HEK293T (cell line): ENCODE measurements around the gene LRP11.

Experiments used
- ARNT ChIP-seq: fragments of 450-650 bp; IDR thresholded peaks from 2 replicates; pipeline ENCODE4 v1.6.1; 2017; ENCODE audit warnings: mild to moderate bottlenecking
- BHLHE40 ChIP-seq: fragments of 450-650 bp; IDR thresholded peaks from 2 replicates; pipeline ENCODE4 v1.6.1; 2016; ENCODE audit warnings: mild to moderate bottlenecking, moderate library complexity, borderline replicate concordance
- ELF4 ChIP-seq: fragments of 450-650 bp; IDR thresholded peaks from 2 replicates; pipeline ENCODE4 v1.6.1; 2017; ENCODE audit warnings: antibody characterized with exemption
- FOXA1 ChIP-seq: fragments of 450-650 bp; IDR thresholded peaks from 2 replicates; pipeline ENCODE4 v1.6.1; 2016; ENCODE audit warnings: mild to moderate bottlenecking
- HDGF ChIP-seq: fragments of 450-650 bp; IDR thresholded peaks from 2 replicates; pipeline ENCODE4 v1.6.1; 2017; ENCODE audit warnings: antibody characterized with exemption, borderline replicate concordance
- L3MBTL2 ChIP-seq: fragments of 450-650 bp; conservative IDR thresholded peaks from 2 replicates; pipeline ENCODE4 v1.6.1; 2016; ENCODE audit warnings: mild to moderate bottlenecking
- NFRKB ChIP-seq: fragments of 450-650 bp; IDR thresholded peaks from 2 replicates; pipeline ENCODE4 v1.6.1; 2016; ENCODE audit warnings: mild to moderate bottlenecking, moderate library complexity
- PKNOX1 ChIP-seq: fragments of 450-650 bp; IDR thresholded peaks from 2 replicates; pipeline ENCODE4 v1.6.1; 2016
- SP1 ChIP-seq: fragments of 450-650 bp; IDR thresholded peaks from 2 replicates; pipeline ENCODE4 v1.6.1; 2017
- SUZ12 ChIP-seq: fragments of 450-650 bp; IDR thresholded peaks from 2 replicates; pipeline ENCODE4 v1.6.1; 2016; ENCODE audit warnings: mild to moderate bottlenecking
- TARDBP ChIP-seq: fragments of 450-650 bp; IDR thresholded peaks from 2 replicates; pipeline ENCODE4 v1.6.1; 2016
- ZNF384 ChIP-seq: fragments of 450-650 bp; IDR thresholded peaks from 2 replicates; pipeline ENCODE4 v1.6.1; 2016

- TF ChIP-seq BHLHE40 = no peak
- no peak for TF ChIP-seq SUZ12
- TF ChIP-seq ARNT = no peak
- TF ChIP-seq FOXA1 = no peak
- TF ChIP-seq SP1 = no peak
- no peak for TF ChIP-seq HDGF
- no peak for TF ChIP-seq L3MBTL2
- no peak for TF ChIP-seq PKNOX1
- TF ChIP-seq TARDBP = no peak
- TF ChIP-seq ELF4 = no peak
- no peak for TF ChIP-seq NFRKB
- TF ChIP-seq ZNF384 = no peak
Observed at GRCh38 chr6:149846321-149846720, 17.8 kb downstream of the LRP11 start.
